K562 (cell line): Measurements from ENCODE around the gene ACSS1. TPM values are rescaled to one million over a fixed set of nuclear protein-coding genes. Genes with fewer than 3 reads are reported as not detected.

Source experiments
- ATAC-seq: fragments of 200-7000 bp; cut with Tn5 transposase; 3 replicates; pipeline ENCODE4 v1.9.1; 2020; ENCODE audit warnings: moderate library complexity
- BruUV-seq: library from RNA; stranded (reverse); fragments of 400-500 nt; replicated peaks from 2 replicates; lab custom pipeline; 2021; lab: Mats Ljungman, UMichigan
- CTCF ChIA-PET: fragments of 300-600 bp; formaldehyde crosslinking; extraction: SDS; loops from one replicate; lab custom pipeline; 2021; ENCODE audit warnings: low intra/inter-chr PET ratio; lab: Yijun Ruan, JAX
- POLR2A ChIA-PET: fragments of 300-600, 350-650 bp; sonication (Branson Sonifier 250); formaldehyde crosslinking; extraction: SDS; loops from one replicate; lab custom pipeline; 2021; ENCODE audit warnings: antibody characterized with exemption, inconsistent platforms; lab: Yijun Ruan, JAX
- DNase-seq, 4 experiments: peaks; one replicate each; pipeline versions ENCODE4 v3.0.0 to v3.0.0-alpha.2; 2011 to 2018; ENCODE audit warnings: low spot score in 3 of 4, mixed read lengths in 3 of 4; ENCODE audit errors: extremely low read depth in 1 of 4
- FAIRE-seq: peaks from 2 replicates; lab custom pipeline; 2011; peaks lifted over from hg19 to GRCh38; lab: Jason Lieb, UNC
- H2AFZ ChIP-seq: 2 replicates; pipeline ENCODE4 v1.6.0; 2011; ENCODE audit warnings: low read depth, low read length, control low read depth, inconsistent platforms
- H3K27ac ChIP-seq: fragments of 200-600 bp; 3 replicates; pipeline ENCODE4 v1.8.0; 2011; ENCODE audit warnings: low read depth, mild to moderate bottlenecking, control low read depth, inconsistent platforms, low read length, moderate library complexity, mixed read lengths; ENCODE audit errors: extremely low read depth
- H3K27me3 ChIP-seq, 2 experiments: fragments of 300-600 bp in 1 of 2; 2 replicates in 1 of 2; 3 replicates in 1 of 2; pipeline versions ENCODE4 v1.6.0 to v1.8.0; 2011; ENCODE audit warnings: inconsistent platforms in 2 of 2, low read length in 2 of 2, mild to moderate bottlenecking in 1 of 2, mixed read lengths in 1 of 2, moderate library complexity in 1 of 2; ENCODE audit not compliant: control insufficient read depth in 2 of 2, insufficient read depth in 2 of 2
- H3K36me3 ChIP-seq: fragments of 300-600 bp; 3 replicates; pipeline ENCODE4 v1.8.0; 2011; ENCODE audit warnings: mild to moderate bottlenecking, low read length, inconsistent platforms; ENCODE audit not compliant: control insufficient read depth, insufficient read depth
- H3K4me1 ChIP-seq, 2 experiments: fragments of 200-600 bp in 1 of 2; replicated peaks in 1 of 2; 2 replicates in 1 of 2; 3 replicates in 1 of 2; pipeline versions ENCODE4 v1.5.1 to v1.8.0; 2011; ENCODE audit warnings: inconsistent platforms in 2 of 2, low read length in 2 of 2, mild to moderate bottlenecking in 1 of 2, mixed read lengths in 1 of 2, moderate library complexity in 1 of 2; ENCODE audit not compliant: control insufficient read depth in 2 of 2, insufficient read depth in 2 of 2
- H3K4me2 ChIP-seq: 2 replicates; pipeline ENCODE4 v1.6.1; 2011; ENCODE audit warnings: low read length, control low read depth, inconsistent platforms, mixed read lengths; ENCODE audit not compliant: insufficient read depth
- H3K4me3 ChIP-seq: fragments of 200-600 bp; sonication (generic), shearing (Covaris generic); 2 replicates; pipeline ENCODE4 v1.5.1; 2016; ENCODE audit warnings: control low read depth, inconsistent platforms
- H3K79me2 ChIP-seq: fragments of 200-600 bp; 3 replicates; pipeline ENCODE4 v1.8.0; 2011; ENCODE audit warnings: low read length, inconsistent platforms; ENCODE audit not compliant: control insufficient read depth, insufficient read depth
- H3K9ac ChIP-seq, 2 experiments: 2 replicates each; pipeline versions ENCODE4 v1.6.0 to v1.6.1; 2011; ENCODE audit warnings: low read depth in 2 of 2, low read length in 2 of 2, control low read depth in 1 of 2, inconsistent platforms in 1 of 2, mild to moderate bottlenecking in 1 of 2, mixed read lengths in 1 of 2; ENCODE audit not compliant: insufficient read depth in 1 of 2
- H3K9me1 ChIP-seq: one replicate; pipeline ENCODE4 v1.6.0; 2011; ENCODE audit warnings: inconsistent platforms, mild to moderate bottlenecking, low read length, moderate library complexity; ENCODE audit not compliant: control insufficient read depth, insufficient read depth
- H3K9me3 ChIP-seq: replicated peaks from 2 replicates; pipeline ENCODE4 v1.5.1; 2011; ENCODE audit warnings: low read depth, low read length, inconsistent platforms; ENCODE audit not compliant: control insufficient read depth, insufficient read depth
- H4K20me1 ChIP-seq: replicated peaks from 2 replicates; pipeline ENCODE4 v1.6.1; 2011; ENCODE audit warnings: low read length, inconsistent platforms, mixed read lengths; ENCODE audit not compliant: control insufficient read depth, insufficient read depth
- ETV1 ChIP-seq: fragments of 450-650 bp; conservative IDR thresholded peaks from 2 replicates; pipeline ENCODE4 v1.6.1; 2016; ENCODE audit warnings: missing genetic modification characterization, control low read depth, low read depth, missing compliant biosample characterization
- WGBS: fragments of 100-300 bp; shearing (Covaris generic); methylation state at CpG from one replicate; pipeline ENCODE4 v1.1.6; 2016; ENCODE audit warnings: low coverage, mixed read lengths; ENCODE audit not compliant: insufficient coverage; ENCODE audit errors: missing lambda C conversion rate; 5-methylcytosine and 5-hydroxymethylcytosine counted together
- in situ Hi-C: fragments of 300-500 bp; cut with MboI; formaldehyde crosslinking; loops from 4 replicates; pipeline ENCODE4 v1.15.0; 2018; ENCODE audit warnings: inconsistent platforms, mixed read lengths
- intact Hi-C: fragments of 100-400 bp; cut with micrococcal nuclease; formaldehyde crosslinking; loops from 2 replicates; pipeline ENCODE4 v1.14.2; 2022
- polyA plus RNA-seq, 8 experiments: library from polyadenylated mRNA; depleted of rRNA in 4 of 8; stranded (reverse) in 5 of 8; unstranded in 3 of 8; fragments of >200 nt; fragmentation: Nextera tagmentation in 2 of 8; fragmentation: Illumina TruSeq in 1 of 8; extraction: Ambion mirVana in 2 of 8; extraction: Trizol in 1 of 8; gene quantifications; 2 replicates each; pipeline versions ENCODE4 v1.2.1 to v1.2.3, GENCODE V29; 2011 to 2014; ENCODE audit warnings: inconsistent platforms in 1 of 8, missing spikeins in 1 of 8
- total RNA-seq, 7 experiments: library from RNA; depleted of rRNA in 6 of 7; stranded (reverse); fragments of >200 nt in 6 of 7; fragmentation: Illumina TruSeq in 2 of 7; extraction: Trizol in 2 of 7; gene quantifications; 2 replicates each; pipeline versions ENCODE4 v1.2.1 to v1.2.3, GENCODE V29; 2011 to 2021; ENCODE audit warnings: low replicate concordance in 1 of 7
- TF ChIP-seq, protein P1 (sequence below): fragments of 200-800 bp; sonication (Bioruptor generic); IDR thresholded peaks from 2 replicates; pipeline ENCODE4 v1.6.1; 2016; ENCODE audit warnings: missing genetic modification characterization, missing compliant biosample characterization

ACSS1 gene
- total and polyA plus RNA-seq, 9 of the 15 experiments (the other 6 are each of a cell fraction or from before 2014, with no cell fraction given) = 0.07 to 2.1 (median 0.27) TPM; not detected in 3

DNA sequence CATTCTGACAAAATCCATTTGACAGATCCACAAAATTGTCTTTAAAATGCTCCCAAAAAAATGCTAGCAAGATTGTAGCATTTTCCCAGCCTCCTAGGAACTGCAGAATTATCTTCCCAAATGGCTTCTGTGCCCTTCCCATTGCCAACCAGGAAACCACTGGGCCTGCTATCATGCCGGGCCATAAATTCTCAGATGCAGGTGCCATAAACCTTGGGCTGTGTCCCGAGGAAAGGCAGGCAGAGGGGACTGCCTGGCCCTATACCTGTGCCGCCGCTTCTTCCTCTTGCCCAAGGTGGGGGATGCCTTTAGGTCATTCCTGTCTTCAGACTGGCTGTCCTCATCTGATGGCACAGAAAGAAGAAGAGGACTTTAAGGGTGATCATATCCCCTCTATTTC is 21.2 kb upstream of the ACSS1 start:
- BruUV-seq = no TSS peak
- H4K20me1 ChIP-seq = no peaks in the 10 kb centered on the region
- no peak overlapping the region for H3K9ac ChIP-seq
- ChIA-PET POLR2A (no interaction called here), CTCF (no interaction called here)
- H3K4me1 ChIP-seq = no peaks in the 10 kb centered on the region; a peak in 1 of 5 replicates
- H3K9me3 ChIP-seq = no peaks in the 10 kb centered on the region
- intact Hi-C loops = loop anchor here (10.0 kb wide), 1 partner anchor 96 kb away; no protein-coding TSS in a partner anchor
- 0% methylated on average over 3 of the region's 4 CpGs for WGBS
- in situ Hi-C loops = no loop called here
- no peak for TF ChIP-seq ETV1 (tag)
- TF ChIP-seq, protein P1, sequence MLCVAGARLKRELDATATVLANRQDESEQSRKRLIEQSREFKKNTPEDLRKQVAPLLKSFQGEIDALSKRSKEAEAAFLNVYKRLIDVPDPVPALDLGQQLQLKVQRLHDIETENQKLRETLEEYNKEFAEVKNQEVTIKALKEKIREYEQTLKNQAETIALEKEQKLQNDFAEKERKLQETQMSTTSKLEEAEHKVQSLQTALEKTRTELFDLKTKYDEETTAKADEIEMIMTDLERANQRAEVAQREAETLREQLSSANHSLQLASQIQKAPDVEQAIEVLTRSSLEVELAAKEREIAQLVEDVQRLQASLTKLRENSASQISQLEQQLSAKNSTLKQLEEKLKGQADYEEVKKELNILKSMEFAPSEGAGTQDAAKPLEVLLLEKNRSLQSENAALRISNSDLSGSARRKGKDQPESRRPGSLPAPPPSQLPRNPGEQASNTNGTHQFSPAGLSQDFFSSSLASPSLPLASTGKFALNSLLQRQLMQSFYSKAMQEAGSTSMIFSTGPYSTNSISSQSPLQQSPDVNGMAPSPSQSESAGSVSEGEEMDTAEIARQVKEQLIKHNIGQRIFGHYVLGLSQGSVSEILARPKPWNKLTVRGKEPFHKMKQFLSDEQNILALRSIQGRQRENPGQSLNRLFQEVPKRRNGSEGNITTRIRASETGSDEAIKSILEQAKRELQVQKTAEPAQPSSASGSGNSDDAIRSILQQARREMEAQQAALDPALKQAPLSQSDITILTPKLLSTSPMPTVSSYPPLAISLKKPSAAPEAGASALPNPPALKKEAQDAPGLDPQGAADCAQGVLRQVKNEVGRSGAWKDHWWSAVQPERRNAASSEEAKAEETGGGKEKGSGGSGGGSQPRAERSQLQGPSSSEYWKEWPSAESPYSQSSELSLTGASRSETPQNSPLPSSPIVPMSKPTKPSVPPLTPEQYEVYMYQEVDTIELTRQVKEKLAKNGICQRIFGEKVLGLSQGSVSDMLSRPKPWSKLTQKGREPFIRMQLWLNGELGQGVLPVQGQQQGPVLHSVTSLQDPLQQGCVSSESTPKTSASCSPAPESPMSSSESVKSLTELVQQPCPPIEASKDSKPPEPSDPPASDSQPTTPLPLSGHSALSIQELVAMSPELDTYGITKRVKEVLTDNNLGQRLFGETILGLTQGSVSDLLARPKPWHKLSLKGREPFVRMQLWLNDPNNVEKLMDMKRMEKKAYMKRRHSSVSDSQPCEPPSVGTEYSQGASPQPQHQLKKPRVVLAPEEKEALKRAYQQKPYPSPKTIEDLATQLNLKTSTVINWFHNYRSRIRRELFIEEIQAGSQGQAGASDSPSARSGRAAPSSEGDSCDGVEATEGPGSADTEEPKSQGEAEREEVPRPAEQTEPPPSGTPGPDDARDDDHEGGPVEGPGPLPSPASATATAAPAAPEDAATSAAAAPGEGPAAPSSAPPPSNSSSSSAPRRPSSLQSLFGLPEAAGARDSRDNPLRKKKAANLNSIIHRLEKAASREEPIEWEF = no peak
- H3K4me3 ChIP-seq = no peak overlapping the region
- H3K79me2 ChIP-seq = no peaks in the 10 kb centered on the region
- H3K27ac ChIP-seq = no peak overlapping the region
- H2AFZ ChIP-seq = no peak overlapping the region
- DNase-seq (no peak), FAIRE-seq (no peak), ATAC-seq (no peak)
- no peak overlapping the region for H3K4me2 ChIP-seq
- H3K36me3 ChIP-seq = no peaks in the 10 kb centered on the region
- H3K9me1 ChIP-seq = no peaks in the 10 kb centered on the region
- peaks cover 2 to 24% of the 10 kb centered on the region in 2 experiments; a peak in 3 of 5 replicates for H3K27me3 ChIP-seq
